ENCODE data around the gene DNM2.

The DNM2 gene

DNA sequence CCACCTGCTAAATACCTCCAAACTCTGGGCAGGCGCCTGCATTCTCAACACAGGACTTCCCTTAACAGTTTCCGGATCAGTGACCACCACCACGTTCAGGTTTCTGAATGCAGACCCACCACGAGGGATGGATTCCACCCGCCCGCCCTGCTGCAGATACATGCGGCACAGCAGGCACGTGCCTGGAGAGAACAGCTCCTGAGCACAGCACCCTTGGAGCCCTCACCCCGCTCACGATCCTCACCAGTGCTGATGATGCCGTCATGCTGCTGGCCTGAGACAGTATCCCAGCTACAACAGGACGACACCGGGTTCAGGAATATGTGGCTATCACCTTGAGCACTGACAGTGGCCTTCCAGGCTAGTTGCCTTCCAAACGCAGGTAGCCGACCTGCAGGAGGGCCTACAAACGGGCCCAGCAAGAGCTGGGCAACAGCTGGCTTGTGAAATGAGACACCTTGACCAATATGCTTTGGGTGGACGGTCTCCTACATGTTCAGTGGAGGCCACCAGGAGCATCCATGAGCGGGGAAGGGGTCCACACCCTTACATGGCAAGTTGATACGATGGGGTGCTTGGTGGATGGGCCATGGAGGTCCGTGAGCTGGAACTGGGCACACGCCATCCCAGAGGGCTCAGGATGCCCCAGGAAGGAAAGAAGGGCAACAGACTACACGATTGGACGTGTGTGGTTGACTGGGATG is 26.5 kb upstream of the DNM2 start:
- no peak for DNase-seq

DNA sequence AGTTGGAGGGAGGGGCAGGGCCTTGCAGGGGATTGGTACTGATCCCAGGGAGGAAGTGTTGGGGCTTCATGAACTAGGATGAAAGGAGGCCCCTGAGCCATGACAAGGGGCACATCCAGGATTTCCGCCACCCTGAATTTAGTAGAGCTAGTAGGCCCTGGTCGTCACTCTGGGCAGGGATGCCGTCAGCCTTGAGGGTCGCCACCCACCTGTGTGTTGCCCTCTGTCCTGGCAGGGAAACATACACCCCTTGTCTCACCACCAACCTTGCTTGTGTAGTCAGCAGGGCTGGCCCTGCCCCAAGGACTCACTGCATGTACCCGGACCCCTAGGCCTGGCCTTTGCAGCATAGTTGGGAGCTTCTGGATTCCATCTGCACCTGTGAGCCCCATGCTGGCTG is 26.0 kb upstream of the DNM2 start:
- no peak for DNase-seq

DNA sequence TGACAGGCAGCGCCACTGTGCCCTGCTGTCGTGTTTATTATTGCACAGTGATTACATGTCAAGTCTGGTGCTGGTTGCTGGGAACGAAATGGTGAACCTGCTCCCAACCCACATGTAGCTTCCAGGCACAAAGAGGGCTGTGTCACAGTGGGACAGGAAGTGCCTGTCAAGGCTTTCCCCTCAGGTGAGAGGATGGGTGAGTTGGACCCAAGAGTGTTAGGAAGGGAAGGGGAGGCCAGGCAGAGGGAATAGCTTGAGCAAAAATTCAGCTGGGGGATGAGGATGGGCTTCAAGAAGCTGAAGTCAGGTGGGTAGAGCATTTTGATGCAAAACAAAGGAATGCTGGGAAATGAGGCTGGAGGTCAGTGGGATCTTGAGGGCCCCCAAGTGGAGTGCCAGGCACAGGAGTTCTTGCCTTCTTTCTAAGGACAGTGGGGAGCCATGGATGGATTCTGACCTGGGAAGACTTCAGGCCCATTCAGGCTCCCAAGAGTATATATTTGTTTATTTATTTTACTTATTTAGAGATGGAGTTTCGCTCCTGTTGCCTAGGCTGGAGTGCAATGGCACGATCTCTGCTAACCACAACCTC is 25.1 kb upstream of the DNM2 start:
- no peak for DNase-seq

DNA sequence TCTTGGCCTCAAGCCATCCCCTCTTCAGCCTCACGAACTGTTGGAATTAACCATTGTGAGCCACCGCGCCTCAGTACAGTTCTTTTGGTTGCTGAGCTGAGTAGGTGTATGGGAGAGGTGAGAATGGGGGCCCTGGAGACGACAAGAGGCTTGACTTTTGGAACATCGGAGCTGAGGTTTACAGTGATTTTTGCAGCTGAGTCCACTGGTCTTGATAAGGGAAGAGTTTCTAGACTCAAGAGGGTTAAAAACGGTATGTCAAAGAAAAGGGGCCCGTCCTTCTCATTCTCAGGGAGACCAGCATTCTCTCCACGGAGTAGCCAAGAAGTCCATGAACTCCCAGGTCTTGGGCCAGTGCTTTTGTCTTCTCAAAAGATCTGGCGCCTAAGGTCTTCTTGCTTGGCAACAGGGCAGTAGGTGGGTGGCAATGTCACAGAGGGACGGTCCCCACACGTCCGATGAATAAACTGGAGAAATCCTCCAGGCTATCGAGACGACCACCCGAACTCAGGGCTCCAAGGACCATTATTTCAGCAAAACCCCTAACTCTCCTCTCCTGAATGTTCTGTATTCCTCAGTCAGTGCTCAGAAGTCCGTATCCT is 23.1 kb upstream of the DNM2 start:
- DNase-seq, result no peak

DNA sequence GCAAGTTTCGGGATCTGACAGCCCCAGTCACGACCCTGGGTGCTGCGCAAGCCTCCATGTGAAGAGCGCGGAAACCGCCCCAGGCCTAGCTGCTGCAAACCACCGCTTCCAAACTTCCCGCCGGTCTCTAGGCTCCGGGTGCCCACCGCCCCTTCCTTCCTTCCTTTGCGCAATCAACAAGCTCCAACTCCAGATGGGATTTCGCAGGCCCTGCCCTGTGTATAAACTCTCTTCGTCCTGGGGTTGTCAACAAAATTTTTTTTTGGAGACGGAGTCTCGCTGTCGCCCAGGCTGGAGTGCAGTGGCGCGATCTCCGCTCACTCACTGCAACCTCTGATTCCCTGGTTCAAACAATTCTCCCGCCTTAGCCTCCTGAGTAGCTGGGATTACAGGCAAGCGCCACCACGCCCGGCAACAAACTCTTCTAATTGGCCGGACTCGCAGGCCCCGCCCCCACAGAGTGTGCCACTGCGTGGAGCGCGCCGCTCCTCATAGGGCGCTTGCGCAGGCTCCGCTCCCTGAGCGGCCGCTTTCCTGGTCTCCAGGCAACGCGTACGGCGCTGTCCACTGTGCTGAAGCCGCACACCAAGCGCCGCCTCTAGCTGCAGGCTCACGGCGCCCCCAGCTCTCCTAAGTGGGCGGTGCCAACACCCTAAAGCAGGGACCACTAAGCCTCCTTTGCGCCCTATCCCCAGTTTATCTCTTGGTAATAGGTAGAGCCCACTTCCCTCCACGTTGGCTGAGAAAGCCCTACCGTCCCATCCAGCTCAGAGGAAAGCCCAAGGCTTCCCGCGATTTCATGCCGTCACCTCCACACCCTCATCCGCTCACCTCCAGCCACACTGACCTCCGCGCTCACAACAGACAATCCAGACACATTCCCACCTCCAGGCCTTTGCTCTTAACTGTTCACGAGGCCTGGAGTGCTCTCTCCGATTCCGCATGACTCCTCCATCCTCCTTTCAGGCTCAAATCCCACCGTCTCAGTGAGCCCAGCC is 22.2 kb upstream of the DNM2 start:
- DNase-seq, result peak; percentile 90 to 92

DNA sequence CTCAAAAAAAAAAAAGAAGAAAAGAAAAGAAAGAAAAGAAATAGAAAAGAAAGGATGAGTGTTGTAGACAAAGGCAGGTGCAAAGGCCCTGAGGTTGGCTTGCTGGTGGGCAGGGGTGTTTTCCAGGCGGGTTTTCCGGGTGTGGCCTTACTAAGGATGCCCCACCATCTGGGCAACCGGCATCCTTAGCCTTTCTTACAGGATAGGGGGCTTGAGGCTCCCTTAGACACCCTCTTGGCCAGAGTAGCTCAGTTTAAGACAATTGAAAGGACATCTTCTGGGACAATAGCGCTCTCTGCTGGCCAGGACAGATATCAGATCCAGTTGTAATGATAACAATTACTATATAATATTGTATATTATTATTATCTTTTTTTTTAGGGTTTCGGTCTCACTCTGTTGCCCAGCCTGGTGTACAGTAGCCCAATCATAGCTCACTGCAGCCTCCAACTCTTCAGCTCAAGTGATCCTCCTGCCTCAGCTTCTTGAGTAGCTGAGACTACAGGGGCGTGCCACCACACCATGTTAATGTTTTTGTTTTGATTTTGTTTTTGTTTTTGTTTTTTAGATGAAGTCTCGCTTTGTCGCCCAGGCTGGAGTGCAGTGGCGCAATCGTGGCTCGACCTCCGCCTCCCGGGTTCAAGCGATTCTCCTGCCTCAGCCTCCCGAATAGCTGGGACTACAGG is 18.1 kb upstream of the DNM2 start:
- peak; percentile 62 to 78 for DNase-seq

DNA sequence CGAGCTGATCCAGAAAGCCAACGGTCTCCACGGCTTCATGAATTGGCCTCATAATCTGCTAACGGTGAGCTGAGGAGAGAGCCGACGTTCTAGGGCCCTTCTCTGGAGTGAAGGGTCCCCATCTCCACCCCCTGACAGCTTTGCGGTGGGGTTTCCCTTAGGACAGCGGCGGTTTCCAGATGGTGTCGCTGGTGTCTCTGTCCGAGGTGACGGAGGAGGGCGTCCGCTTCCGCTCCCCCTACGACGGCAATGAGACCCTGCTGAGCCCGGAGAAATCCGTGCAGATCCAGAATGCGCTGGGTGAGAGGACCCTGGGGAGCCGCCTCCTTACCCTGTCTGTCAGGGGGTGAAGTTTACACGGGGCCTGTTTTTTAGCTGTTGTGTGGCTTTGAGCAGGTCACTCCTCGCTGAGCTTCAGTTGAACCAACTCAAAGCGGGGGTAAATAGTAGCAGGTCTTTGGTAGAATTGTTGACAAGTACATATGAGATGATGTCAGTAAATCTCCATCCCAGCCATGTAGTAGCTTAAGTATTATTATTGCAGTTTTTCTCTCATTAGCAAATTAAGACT is 15.8 kb upstream of the DNM2 start:
- peak in 1 of 2 donors; percentile 22 for DNase-seq

DNA sequence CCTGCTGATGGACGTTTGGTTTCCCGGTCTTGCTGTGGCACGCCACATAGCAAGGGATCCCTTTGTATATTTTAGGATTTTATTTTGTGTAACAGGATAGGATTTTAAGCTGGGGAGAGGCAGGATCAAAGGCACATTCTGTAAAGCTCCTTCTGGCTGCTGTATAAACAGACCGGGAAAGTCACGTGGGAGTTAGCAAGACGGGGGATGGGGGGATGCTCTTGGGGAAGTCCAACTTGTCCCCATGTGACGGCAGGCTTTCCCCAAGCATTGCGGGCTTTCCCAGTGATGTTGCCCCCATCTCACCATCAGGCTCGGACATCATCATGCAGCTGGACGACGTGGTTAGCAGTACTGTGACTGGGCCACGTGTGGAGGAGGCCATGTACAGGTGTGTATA is 10.9 kb upstream of the DNM2 start:
- no peak for DNase-seq

DNA sequence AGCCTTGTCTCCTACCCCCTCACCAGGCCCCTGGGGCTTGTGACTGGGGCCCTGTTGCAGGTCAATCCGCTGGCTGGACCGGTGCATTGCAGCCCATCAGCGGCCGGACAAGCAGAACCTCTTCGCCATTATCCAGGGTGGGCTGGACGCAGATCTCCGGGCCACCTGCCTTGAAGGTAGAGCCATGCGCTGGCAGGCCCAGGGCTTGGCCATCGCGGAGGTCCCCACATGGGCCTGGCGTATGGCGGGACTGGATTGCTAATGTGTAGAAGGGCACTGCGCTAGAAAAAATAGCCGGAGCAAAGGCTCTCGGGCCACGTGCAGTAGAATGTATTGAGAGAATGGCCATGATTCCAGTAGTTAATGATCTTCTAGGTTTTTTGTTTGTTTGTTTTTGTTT is 10.4 kb upstream of the DNM2 start:
- no peak for DNase-seq

DNA sequence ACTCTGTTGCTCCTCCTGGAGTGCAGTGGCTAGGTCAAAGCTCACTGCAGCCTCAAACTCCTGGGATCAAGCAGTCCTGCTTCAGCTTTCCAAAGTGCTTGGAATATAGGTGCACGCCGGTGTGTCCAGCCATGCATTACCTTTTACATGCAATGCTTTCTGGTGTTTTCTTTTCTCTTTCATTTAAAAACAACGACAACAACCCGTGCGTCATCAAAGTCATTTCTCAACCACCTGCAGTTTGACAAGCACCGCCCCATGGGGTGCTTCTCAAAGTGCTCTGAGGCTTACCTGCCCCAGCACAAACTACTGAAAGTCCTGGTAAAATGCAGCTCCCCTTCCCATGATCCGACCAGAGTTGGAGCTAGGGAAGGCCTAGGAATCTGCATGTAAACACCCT is 9.6 kb upstream of the DNM2 start:
- DNase-seq, result no peak

DNA sequence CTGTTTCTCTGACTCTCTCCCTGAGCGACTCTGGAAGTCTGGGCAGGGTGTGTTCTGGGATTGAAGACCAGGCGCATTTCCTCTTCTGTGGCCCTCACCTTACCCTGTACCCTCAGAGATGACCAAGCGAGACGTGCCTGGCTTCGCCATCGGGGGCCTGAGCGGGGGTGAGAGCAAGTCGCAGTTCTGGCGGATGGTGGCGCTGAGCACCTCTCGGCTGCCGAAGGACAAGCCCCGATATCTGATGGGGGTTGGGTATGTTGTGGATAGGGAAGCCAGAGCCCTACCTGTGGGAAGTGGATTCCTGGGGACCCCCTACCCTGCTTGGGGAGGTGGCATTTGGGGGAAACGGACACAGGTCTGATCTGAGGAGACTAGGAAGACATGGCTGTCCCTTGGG is 5.8 kb upstream of the DNM2 start:
- no peak for DNase-seq

DNA sequence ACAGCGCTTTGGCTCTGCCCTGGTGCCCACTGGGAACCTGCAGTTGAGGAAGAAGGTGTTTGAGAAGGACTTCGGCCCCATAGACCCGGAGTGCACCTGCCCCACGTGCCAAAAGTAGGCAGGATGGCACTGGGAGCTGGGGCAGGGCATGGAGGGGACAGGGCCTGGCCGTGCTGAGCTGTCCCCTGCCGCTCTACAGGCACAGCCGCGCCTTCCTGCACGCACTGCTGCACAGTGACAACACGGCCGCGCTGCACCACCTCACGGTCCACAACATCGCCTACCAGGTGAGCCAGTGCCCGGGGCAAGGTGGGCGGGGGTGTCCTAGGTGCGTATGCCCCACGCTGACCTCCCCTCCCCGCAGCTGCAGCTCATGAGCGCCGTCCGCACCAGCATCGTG is 5.1 kb upstream of the DNM2 start:
- DNase-seq, result no peak

DNA sequence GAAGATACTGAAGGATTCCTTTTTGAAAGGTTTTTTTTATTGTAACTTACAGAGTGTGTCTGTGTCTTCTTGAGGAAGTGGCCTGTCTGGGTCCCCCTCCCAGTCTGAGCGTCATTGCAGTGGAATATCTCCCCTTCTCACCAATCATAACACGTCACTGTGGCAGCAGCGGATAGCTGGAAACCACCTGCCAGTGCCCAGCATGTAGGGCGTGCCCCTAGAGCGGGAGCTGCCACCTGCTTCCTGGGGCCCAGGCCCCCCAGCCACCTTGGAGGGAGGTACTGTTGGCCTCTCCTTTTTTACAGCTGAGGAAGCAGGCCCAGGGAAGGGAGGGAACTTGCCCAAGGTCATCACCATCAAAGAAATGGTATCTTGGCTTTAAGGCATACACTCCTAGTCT is 4.6 kb upstream of the DNM2 start:
- DNase-seq, result no peak

DNA sequence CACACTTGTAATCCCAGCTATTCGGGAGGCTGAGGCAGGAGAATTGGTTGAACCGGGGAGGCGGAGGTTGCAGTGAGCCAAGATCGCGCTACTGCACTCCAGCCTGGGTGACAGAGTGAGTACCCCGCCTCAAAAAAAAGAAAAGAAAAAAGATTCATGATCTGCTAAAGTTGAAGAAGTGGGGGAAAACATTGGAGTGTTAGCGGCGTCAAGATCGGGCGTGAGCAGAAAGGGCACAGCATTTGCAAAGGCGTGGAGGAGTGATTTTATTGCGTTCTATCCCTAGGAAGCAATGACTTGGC is 874 bp upstream of the DNM2 start:
- DNase-seq, result no peak

DNA sequence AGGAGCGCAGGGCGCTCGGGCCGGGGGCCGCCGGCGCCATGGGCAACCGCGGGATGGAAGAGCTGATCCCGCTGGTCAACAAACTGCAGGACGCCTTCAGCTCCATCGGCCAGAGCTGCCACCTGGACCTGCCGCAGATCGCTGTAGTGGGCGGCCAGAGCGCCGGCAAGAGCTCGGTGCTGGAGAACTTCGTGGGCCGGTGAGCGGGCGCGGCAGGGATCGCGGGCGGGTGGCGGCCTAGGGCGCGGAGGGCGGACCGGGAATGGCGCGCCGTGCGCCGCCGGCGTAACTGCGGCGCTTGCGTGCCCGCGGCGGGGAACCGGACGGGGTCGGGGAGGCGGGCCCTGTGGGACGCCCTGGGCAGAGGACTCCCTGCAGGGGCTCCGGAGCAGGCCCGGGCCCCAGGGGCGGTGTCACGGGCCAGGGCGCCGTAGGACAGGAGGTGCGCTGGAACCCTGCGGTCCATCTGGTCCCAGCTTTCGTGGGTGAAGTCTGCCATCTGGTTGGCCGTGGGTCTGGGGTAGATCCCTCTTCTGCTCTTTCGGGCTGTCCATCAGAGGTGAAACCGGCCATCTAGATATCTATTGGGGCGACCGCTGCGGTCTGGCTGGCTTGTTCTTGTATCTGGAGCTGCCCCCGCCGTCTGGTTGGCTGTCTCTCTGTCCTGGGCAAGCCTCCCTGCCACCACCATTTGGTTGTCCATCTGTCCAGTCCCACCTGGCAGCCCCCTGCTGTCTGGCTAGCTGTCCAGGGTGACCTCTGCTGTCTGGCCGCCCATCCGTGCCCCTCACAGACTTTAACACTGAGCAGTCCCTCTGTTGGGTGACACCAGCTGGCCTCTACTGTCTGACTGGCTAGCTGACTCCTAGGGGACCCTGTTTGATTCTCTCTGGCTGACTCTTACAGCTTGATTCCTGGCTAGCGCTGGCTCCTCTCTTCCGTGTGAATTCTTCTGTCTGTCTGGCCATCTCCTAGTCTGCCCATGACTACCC is 622 bp downstream of the DNM2 start:
- DNase-seq, result peak; percentile 11 to 57

DNA sequence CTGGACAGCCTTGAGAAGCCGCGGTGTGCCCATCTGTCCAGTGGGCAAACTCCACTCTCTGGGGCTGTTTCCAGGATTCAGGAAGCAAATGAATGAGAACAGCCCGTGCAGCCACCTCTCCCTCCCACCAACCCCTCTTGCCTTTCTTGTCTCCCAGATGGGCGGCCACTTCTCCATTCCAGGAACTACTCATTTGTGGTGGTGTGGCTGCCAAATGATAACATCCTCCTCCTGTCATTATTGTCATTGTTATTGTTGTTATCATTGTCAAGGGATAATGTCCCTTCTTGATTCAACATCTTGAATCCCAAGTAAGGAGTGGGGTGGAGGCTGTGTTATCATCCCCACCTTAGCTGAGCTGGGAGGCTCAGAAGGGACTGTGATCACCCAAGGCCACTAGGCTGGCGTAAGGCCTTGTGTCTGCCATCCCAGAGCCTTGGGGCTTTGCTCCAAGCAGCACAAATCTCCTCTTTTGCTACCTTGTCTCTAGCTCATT is 1.6 kb downstream of the DNM2 start:
- DNase-seq, result peak in 1 of 2 donors; percentile 23

DNA sequence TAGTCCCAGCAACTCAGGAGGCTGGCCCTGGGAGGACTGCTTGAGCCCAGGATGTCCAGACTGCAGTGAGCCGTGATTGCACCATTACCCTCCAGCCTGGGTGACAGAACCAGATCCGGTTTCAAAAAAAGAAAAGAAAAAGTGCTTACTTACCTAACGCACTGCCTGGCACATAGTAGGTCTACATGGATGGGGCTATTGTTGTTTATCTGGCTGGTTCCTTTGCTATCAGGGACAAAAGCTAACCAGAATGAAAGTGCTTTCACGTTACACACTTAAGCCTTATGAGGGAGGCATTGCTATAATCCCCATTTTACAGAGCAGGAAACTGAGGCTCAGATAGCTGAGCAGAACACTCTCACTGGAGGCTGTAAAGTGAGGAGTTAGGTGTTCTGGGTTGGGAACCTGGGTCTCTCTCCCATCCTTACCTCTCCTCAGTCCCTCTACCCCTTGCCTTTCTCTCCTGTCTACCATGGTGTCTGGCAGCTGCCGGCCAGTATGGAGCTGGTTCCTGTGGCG is 2.8 kb downstream of the DNM2 start:
- DNase-seq, result no peak

DNA sequence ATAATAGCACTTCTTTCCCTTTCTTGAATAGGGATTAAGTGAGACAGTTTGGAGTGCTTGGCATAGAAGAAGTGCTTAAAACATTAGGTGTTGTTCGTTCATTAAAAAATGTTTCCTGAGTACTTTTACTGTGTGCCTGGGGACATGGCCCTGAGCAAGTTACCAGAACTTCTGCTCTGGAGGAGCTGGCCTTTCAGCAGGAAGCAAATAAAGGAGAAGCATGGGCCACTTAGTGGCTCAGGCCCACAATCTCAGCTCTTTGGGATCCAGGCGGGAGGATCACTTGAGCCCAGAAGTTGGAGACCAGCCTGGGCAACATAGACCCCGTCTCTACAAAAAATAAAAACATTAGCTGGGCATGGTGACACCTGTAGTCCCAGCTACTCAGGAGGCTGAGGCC is 5.7 kb downstream of the DNM2 start:
- DNase-seq, result no peak

DNA sequence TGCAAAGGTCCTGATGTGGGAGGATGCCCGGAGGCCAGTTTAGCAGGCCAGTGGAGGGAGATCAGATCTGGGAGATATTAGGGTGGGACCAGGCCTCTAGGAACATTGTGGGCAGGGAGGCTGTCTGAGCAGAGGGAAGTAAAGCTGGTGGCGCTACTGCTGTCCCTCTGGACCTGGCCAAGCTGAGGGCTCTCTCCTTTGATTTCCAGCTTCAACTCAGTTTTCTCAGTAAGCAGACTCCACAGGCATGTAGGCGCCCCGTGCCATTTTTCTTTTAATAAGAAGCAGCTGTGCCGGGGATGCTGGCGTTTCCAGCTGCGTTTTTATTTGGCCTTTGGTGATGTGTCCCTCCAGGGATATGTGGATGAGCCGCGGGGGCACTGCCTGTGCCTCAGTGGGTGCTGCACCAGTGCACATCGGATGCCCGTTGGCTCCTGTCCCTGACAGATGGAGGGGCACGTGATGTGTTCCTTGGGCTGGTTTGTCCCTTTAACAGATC is 6.7 kb downstream of the DNM2 start:
- DNase-seq, result no peak

DNA sequence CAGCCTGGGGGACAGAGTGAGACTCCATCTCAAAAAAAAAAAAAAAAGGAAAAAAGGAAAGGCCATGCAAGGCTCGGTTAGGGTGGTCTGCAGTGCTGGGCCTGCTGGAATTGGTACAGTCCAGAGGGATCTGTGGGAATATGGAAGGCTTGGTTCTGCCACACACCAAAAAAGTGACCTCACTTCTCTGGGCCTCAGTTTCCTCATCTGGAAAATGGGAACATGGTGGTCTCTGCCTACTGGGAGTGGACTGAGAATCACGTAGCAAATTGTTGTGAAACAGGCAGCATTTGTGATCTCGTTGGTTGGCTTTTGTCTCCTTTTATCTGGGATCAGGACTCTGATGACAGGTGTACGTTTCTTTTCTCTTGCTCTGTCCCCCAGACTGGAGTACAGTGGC is 7.5 kb downstream of the DNM2 start:
- DNase-seq, result no peak

DNA sequence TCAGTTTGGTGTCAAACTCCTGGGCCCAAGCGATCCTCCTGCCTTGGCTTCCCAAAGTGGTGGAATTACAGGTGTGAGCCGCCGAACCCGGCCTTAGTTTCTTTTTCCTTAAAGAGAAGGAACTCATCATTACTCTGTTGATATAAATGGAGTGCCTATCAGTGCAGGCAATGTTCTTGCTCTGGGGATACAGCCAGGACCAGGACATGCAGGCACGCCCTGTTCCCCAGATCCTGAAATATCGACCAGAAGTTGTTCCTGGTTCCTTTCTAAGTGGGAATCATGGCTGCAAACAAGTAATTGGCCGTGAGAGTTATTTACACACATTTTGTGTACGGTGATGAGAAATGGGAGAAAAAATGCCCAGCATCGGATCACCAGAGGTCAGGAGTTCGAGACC is 8.4 kb downstream of the DNM2 start:
- no peak for DNase-seq
